ENCODE results near the gene HSPG2. TPM values are rescaled to one million over a fixed set of nuclear protein-coding genes. Genes with fewer than 3 reads are reported as not detected.
A peak's percentile ranks its signal among the peaks of the same experiment; 100 is the strongest.

The HSPG2 gene
- total and polyA plus RNA-seq, 9 of the 15 experiments (the other 6 are each of a cell fraction or from before 2014, with no cell fraction given): 0.14 to 160 (median 15.7) TPM

GRCh38 chr1:21904704-21905520, 32.2 kb downstream of the HSPG2 start (continued):
- TF ChIP-seq ZC3H11A (IDR thresholded peaks at IDR 0.05; ENCODE audit: low read depth, low read length) (no peak; the same call in 1 of the 2 replicates), CLOCK (CRISPR knock-in tag; IDR thresholded peaks at IDR 0.05; ENCODE audit: borderline replicate concordance) (0 out of 2 replicates have a peak, but pooled peaks have one; percentile 66), ARID1B (IDR thresholded peaks at IDR 0.05) (peak; percentile 100), ZNF175 (CRISPR knock-in tag; IDR thresholded peaks at IDR 0.05; ENCODE audit: low read depth) (peak; percentile 97), ZFPM2 (CRISPR knock-in tag; IDR thresholded peaks at IDR 0.05) (no peak; the same call in 1 of the 2 replicates), MXI1 (IDR thresholded peaks at IDR 0.05; ENCODE audit: low read depth, low read length) (peak; percentile 96), SMARCC2 (IDR thresholded peaks at IDR 0.05; ENCODE audit: low read depth) (peak; percentile 100), TAL1 (IDR thresholded peaks at IDR 0.05) (peak; percentile 100), ARID4B (CRISPR knock-in tag; IDR thresholded peaks at IDR 0.05) (peak; percentile 75), LEF1 (IDR thresholded peaks at IDR 0.05) (peak; percentile 100), E2F3 (CRISPR knock-in tag; IDR thresholded peaks at IDR 0.05) (peak; percentile 43; the same call in 1 of the 2 replicates), HDGF (IDR thresholded peaks at IDR 0.05) (peak; percentile 100), PHB2 (IDR thresholded peaks at IDR 0.05; ENCODE audit: low read depth) (peak; percentile 100), WHSC1 (IDR thresholded peaks at IDR 0.05; ENCODE audit: low read length) (peak; percentile 96), BACH1 (tag; IDR thresholded peaks at IDR 0.05) (peak; percentile 84), NCOA6 (IDR thresholded peaks at IDR 0.05) (peak; percentile 85; the same call in 1 of the 2 replicates), ZNF354B (CRISPR knock-in tag; IDR thresholded peaks at IDR 0.05) (no peak), NKRF (IDR thresholded peaks at IDR 0.05; ENCODE audit: borderline replicate concordance) (peak; percentile 94), SRF (CRISPR knock-in tag; IDR thresholded peaks at IDR 0.05) (no peak), SRSF3 (IDR thresholded peaks at IDR 0.05; ENCODE audit: insufficient read depth, low read length) (no peak)
